ENCODE measurements around the gene EN1. TPM values are rescaled to one million over a fixed set of nuclear protein-coding genes. Genes with fewer than 3 reads are reported as not detected.

Gene EN1
- total RNA-seq, 3 donors from 2014 or later (not counting 1 experiment from before 2014, with no cell fraction given), result not detected

GRCh38 chr2:118850901-118851415, 3.5 kb upstream of the EN1 start:
- Mint-ChIP-seq H3K4me3 (no peak overlapping the region), H3K27me3 (ENCODE audit: low read depth in 2 of 2) (peaks cover 60 to 68% of the 10 kb centered on the region in 2 donors), H3K36me3 (no peaks in the 10 kb centered on the region), H3K9me3 (no peaks in the 10 kb centered on the region), H3K4me1 (peaks cover 11 to 13% of the 10 kb centered on the region in 2 donors), H3K27ac (no peak overlapping the region)
- H3K36me3 ChIP-seq (ENCODE audit: control insufficient read depth, insufficient read depth, low read length), result no peaks in the 10 kb centered on the region
- H3K27me3 ChIP-seq (ENCODE audit: control insufficient read depth, insufficient read depth, low read length), result peaks cover 55% of the 10 kb centered on the region
- H3K9me3 ChIP-seq (ENCODE audit: control insufficient read depth, insufficient read depth, low read length), result peaks cover 2% of the 10 kb centered on the region
- H3K4me1 ChIP-seq (ENCODE audit: control insufficient read depth, insufficient read depth, low read length), result peaks cover 15% of the 10 kb centered on the region
- WGBS (ENCODE audit: insufficient coverage), result 10% methylated on average over 8 of the region's 9 CpGs
- no peak for TF ChIP-seq CTCF (IDR thresholded peaks at IDR 0.05)
- DNase-seq (no peak), ATAC-seq (no peak)
- H3K4me3 ChIP-seq (ENCODE audit: low read length), result no peak overlapping the region
- intact Hi-C loops (cut with micrococcal nuclease), result no loop called here
- no peak overlapping the region for H3K27ac ChIP-seq (ENCODE audit: low read length)

- H3K36me3 ChIP-seq (ENCODE audit: control insufficient read depth, insufficient read depth, low read length), result no peaks in the 10 kb centered on the region
- no peaks in the 10 kb centered on the region for H3K9me3 Mint-ChIP-seq
- peaks cover 2% of the 10 kb centered on the region for H3K9me3 ChIP-seq (ENCODE audit: control insufficient read depth, insufficient read depth, low read length)
- peaks cover 11% of the 10 kb centered on the region for H3K4me1 ChIP-seq (ENCODE audit: control insufficient read depth, insufficient read depth, low read length)
- no peak for DNase-seq
- H3K4me3 Mint-ChIP-seq, result no peak overlapping the region
- WGBS (ENCODE audit: insufficient coverage), result 7% methylated on average over 31 of the region's 32 CpGs
- peaks cover 10 to 12% of the 10 kb centered on the region in 2 donors for H3K4me1 Mint-ChIP-seq
- peaks cover 51% of the 10 kb centered on the region for H3K27me3 ChIP-seq (ENCODE audit: control insufficient read depth, insufficient read depth, low read length)
- H3K27me3 Mint-ChIP-seq (ENCODE audit: low read depth in 2 of 2), result peaks cover 66 to 69% of the 10 kb centered on the region in 2 donors
- H3K36me3 Mint-ChIP-seq, result no peaks in the 10 kb centered on the region
- H3K27ac Mint-ChIP-seq, result no peak overlapping the region
- ATAC-seq, result no peak
- H3K4me3 ChIP-seq (ENCODE audit: low read length), result no peak overlapping the region
- intact Hi-C loops (cut with micrococcal nuclease), result no loop called here
- no peak overlapping the region for H3K27ac ChIP-seq (ENCODE audit: low read length)
- TF ChIP-seq CTCF (IDR thresholded peaks at IDR 0.05), result no peak
Observed at GRCh38 chr2:118850168-118850900, 2.9 kb upstream of the EN1 start.

GRCh38 chr2:118849226-118850167, 2.0 kb upstream of the EN1 start:
- Mint-ChIP-seq H3K27me3 (ENCODE audit: low read depth in 2 of 2) (peaks cover 74 to 75% of the 10 kb centered on the region in 2 donors), H3K36me3 (no peaks in the 10 kb centered on the region), H3K4me1 (peaks cover 10 to 16% of the 10 kb centered on the region in 2 donors), H3K27ac (no peak overlapping the region), H3K9me3 (no peaks in the 10 kb centered on the region), H3K4me3 (no peak overlapping the region)
- no peak overlapping the region for H3K4me3 ChIP-seq (ENCODE audit: low read length)
- H3K27ac ChIP-seq (ENCODE audit: low read length), result no peak overlapping the region
- peaks cover 50% of the 10 kb centered on the region for H3K27me3 ChIP-seq (ENCODE audit: control insufficient read depth, insufficient read depth, low read length)
- peaks cover 10% of the 10 kb centered on the region for H3K4me1 ChIP-seq (ENCODE audit: control insufficient read depth, insufficient read depth, low read length)
- H3K36me3 ChIP-seq (ENCODE audit: control insufficient read depth, insufficient read depth, low read length), result no peaks in the 10 kb centered on the region
- no peak for ATAC-seq
- no peak for DNase-seq
- peaks cover 2% of the 10 kb centered on the region for H3K9me3 ChIP-seq (ENCODE audit: control insufficient read depth, insufficient read depth, low read length)
- intact Hi-C loops (cut with micrococcal nuclease), result no loop called here
- no peak for TF ChIP-seq CTCF (IDR thresholded peaks at IDR 0.05)
- WGBS (ENCODE audit: insufficient coverage), result 9% methylated on average over 46 of the region's 52 CpGs
